ENCODE data around the gene ERP44.

The ERP44 gene

GRCh38 chr9:100090880-100091279 is 7.9 kb downstream of the ERP44 start:
- H3K4me3 ChIP-seq (ENCODE audit: low read length): no peak overlapping the region
- no peak for DNase-seq (ENCODE audit: low read depth)
- no peak for TF ChIP-seq CTCF (IDR thresholded peaks at IDR 0.05; ENCODE audit: insufficient read depth, low read depth, low read length, missing control alignments)

DNA sequence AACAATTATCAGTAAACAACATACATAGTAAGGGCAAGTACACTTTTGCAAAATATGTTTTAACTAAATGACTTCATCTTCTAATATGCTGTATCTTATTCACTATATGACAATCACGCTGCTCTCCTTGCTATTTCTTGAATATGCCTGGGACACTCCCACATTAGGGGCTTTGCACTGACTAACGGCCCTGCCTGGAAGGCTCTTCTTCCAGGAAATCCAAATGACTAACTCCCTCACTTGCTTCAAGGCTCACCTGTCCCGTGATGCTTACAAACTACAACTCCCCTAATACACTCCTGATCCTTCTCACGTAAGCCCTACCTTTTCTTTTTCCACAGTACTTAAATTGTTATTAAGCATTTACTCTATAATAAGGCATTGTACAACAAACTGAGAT is 10.6 kb downstream of the ERP44 start:
- peak; percentile 81 for DNase-seq (ENCODE audit: low read depth)
- no peak for TF ChIP-seq CTCF (IDR thresholded peaks at IDR 0.05; ENCODE audit: insufficient read depth, low read depth, low read length, missing control alignments)
- H3K4me3 ChIP-seq (ENCODE audit: low read length): no peak overlapping the region

GRCh38 chr9:100087218-100087617 is 11.6 kb downstream of the ERP44 start:
- no peak for TF ChIP-seq CTCF (IDR thresholded peaks at IDR 0.05; ENCODE audit: insufficient read depth, low read depth, low read length, missing control alignments)

GRCh38 chr9:100086097-100086635 is 12.6 kb downstream of the ERP44 start:
- H3K4me3 ChIP-seq (ENCODE audit: low read length): no peak overlapping the region
- no peak for DNase-seq (ENCODE audit: low read depth)
- no peak for TF ChIP-seq CTCF (IDR thresholded peaks at IDR 0.05; ENCODE audit: insufficient read depth, low read depth, low read length, missing control alignments)

More at GRCh38 chr9:100087218-100087617, 11.6 kb downstream of the ERP44 start:
- DNase-seq (ENCODE audit: low read depth): peak; percentile 32
- H3K4me3 ChIP-seq (ENCODE audit: low read length): no peak overlapping the region

- no peak for TF ChIP-seq CTCF (IDR thresholded peaks at IDR 0.05; ENCODE audit: insufficient read depth, low read depth, low read length, missing control alignments)
- no peak for DNase-seq (ENCODE audit: low read depth)
- H3K4me3 ChIP-seq (ENCODE audit: low read length): no peak overlapping the region
These were observed 14.1 kb downstream of the ERP44 start for GRCh38 chr9:100084734-100085133.

DNA sequence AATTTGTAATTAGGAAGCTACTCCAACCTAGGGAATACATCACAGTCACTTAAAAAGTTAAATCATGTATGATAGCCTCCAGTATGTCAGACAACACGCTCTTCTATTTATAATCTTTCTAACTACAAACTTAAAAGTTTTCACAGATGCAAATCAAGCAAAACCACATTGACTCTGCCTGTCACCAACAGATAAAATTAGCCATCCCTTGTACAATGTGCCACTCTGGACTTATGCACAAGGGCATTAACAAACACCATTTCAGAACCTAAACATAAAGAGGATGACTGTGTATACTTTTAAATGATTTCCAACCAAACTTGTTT is 14.7 kb downstream of the ERP44 start:
- DNase-seq (ENCODE audit: low read depth): no peak
- no peak overlapping the region for H3K4me3 ChIP-seq (ENCODE audit: low read length)
- TF ChIP-seq CTCF (IDR thresholded peaks at IDR 0.05; ENCODE audit: insufficient read depth, low read depth, low read length, missing control alignments): no peak

GRCh38 chr9:100083448-100084127 is 15.2 kb downstream of the ERP44 start:
- DNase-seq (ENCODE audit: low read depth): no peak
- H3K4me3 ChIP-seq (ENCODE audit: low read length): no peak overlapping the region
- TF ChIP-seq CTCF (IDR thresholded peaks at IDR 0.05; ENCODE audit: insufficient read depth, low read depth, low read length, missing control alignments): no peak
